IPS DF 19.7 (cell line): ENCODE measurements around the gene HADHB.
"Not testable (repeated sequence)": the region's sequence is repeated elsewhere in the genome, so short reads cannot be mapped to it uniquely, and the experiment has no call there.

Source experiments
- DNase-seq: peaks from one replicate; pipeline ENCODE4 v3.0.0-alpha.2; 2013; ENCODE audit warnings: low read depth, low spot score

Gene HADHB

DNA sequence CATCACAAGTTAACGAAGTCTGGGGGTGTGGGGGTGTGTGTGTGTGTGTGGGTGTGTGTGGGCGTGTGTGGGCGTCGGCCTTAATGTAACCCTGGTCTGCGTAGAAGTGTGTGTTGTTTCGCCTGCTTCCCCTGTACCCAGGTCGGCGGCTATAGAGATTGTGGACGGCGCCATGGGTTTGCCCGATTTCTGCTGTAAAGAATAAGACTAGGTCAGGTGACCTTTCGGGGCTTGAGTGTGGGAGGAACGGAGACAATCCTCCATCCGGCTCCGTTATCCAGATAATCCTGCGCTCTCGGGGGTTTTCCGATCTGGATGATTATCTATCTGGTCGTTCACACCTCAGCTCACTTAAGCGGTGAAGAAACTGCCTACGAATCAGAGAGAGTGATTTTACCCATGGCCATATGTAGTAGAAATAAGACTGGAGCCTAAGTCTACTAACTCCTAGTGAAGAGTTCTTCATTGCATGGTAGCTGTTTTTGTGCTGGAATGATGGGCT lies 543 bp downstream of the HADHB start:
- DNase-seq: no peak

DNA sequence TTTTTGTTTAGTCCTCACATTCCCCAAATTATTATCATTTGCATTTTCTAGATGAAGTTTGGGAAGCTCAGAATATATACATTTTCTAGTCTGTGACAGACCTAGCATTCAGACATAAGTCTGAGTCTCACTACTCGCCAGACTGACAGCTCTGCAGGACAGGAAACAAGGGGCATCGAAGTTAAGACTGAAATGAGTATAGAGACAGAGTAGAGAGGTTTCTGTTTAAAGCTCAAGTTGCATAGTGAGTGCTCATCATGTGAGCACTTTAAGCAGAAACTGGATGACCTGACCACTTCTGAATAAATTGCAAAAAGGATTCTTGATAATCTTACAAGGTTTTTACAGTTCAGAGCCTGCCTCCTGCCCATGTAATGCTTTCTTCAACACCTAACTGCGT lies 1.1 kb downstream of the HADHB start:
- DNase-seq: no peak

DNA sequence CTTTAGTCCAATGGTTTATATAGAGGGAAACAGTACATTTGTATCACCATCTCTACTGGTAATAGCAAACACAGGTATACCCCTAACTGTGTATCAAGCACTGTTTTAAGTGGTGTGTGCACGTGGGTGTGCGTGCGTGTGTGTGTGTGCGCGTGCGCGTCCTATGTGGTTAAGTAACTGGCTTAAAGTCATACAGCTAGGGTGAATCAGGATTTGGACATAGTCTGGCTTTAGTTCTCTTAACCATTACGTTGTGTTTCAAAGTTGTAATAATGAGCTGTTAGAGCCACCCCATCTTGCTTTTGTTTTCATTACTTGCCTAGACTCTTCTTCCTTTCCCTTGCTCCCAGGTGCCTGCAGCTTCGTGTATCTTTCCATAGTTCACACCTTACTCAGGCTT lies 2.1 kb downstream of the HADHB start:
- DNase-seq: no peak

DNA sequence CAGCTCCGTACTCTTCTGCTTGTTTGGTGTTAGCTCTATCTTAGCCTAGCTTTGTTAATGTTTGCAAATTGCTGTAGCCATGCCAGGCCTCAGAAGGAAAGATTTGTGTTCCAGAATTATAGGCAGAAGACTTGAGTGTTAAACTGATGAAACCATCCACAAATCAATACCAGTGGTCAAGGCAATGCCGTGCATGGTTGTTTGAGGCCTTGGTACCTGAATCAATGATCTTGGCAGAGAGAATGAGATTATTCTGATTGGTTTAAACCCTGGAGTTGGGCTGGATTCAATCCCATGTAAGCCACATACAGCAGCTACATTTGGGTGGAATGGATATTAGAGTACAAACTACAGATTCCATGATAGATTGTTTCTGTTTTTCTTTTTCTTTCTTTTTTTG lies 4.9 kb downstream of the HADHB start:
- DNase-seq: no peak

DNA sequence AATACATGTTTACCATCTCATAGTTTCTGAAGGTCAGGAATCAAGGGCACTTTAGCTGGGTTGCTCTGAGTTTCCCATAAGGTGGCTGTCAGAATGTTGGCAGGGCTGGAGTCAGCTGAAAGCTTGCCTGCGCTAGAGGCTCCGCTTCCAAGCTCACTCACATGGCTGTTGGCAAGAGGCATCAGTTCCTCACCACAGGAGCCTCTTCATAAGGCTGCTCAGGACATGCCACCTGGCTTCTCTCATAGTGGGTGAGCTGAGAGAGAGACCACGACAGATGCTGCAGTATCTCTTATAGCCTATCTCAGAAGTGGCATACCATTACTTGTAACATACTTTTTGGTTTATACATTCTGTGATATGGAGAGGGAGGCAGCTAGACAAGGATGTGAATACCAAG lies 7.2 kb downstream of the HADHB start:
- DNase-seq: no peak

DNA sequence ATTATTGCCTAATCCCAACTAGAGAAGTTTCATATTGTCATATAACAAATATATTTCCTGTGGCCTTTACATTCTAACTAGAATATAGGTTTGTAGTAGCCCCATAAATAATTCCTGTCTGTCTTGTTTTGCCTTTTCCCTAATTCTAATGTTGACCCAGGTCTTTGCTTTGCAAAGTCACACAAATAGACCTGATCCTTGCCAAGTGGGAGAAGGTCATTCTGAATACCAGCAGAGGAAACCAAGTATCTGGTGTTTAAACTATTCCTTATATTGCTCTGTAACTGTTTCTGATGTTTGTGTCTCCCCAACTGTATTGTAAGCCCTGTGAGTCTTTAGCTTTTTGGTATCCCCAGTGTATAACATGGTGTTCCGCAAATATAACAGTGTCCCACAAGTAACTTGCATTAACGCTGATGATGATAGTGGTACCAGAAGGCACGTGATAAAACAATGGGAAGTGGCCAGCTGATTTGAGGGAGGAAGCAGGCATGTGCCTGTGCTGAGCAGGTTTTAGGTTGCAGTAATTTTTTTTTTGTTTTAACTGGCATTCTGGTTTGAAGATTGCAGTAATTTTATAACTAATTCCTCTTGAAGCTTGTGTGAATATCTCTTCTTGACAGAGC lies 11.1 kb downstream of the HADHB start:
- DNase-seq: no peak

DNA sequence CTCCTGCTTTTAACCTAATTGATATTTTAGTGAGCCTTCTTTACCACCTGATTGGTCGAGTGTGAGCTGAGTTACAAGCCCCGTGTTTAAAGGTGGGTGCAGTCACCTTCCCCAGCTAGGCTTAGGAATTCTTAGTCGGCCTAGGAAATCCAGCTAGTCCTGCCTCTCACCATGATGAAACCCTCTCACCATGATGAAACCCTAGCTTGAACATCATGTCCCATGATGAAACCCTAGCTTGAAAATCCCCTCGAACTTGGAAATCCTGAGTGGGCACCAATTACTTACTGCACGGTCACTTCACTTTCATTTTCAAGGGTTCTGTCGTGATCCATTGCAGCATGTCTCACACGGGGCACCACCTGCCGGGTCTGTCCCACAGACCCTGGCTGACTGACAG lies 14.1 kb downstream of the HADHB start:
- not testable (repeated sequence) for DNase-seq

DNA sequence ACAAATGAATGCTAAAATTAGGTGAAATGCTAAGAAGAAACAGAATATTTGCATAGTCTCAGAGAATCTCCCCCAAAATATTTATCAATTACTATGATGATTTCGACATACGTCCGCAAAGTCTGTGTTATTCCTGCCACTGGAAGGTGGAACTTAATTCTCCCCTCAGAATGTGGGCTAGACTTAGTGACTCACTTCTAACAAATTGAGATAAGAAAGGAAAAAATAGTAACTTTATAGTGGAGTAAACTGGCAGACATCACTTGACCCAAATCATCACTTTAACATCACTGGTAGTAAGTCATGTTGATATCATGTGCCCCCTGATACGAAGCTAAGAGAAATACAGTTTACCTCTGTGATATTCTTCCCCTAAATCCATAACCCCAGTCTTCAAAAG lies 23.5 kb downstream of the HADHB start:
- no peak for DNase-seq

DNA sequence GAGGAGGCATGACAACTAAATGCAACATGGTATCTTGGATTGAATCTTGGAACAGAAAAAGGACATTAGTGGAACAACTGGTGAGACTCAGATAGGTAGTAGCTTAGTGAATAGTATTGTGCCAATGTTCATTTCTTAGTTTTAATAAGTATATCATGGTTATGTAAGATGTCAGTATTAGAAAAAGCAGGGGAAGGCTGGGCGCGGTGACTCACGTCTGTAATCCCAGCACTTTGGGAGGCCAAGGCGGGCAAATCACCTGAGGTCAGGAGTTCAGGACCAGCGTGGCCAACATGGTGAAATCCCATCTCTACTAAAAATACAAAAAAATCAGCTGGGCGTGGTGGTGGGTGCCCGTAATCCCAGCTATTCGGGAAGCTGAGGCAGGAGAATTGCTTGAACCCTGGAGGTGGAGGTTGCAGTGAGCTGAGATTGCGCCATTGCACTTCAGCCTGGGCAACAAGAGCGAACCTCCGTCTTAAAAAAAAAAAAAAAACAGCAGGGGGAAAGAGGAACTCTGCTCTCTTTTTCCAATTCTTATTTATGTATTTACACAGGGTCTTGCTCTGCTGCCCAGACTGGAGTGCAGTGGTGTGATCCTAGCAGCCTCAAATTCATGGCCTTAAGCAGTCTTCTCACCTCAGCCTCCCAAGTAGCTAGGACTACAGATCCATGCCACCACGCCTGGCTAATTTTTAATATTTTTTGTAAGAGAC lies 24.1 kb downstream of the HADHB start:
- DNase-seq: not testable (repeated sequence)

DNA sequence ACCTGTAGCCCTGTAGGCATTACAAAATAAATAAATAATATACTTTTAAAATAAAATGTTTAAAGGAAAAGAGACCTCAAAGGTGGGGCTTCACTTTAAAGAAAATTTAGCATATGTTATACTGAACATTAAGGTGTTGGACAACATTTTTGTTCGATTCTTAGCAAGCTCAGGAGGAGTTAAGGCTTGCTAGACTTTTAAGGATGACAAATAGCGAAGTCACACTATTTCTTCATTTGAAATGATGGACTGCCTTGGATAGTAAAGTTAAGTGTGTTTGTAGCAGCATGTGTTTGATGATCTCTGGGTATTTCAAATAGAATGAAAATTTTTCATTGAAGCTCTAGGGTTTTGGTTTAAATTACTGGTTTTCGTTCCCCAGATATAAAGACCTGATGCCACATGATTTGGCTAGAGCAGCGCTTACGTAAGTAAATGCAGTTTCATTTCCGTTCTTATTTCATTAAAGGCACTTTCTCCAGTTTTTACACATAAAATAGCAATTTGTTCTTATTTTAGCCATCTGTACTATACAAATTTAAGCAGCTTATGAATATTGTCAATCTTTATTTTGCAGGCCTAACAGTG lies 24.9 kb downstream of the HADHB start:
- no peak for DNase-seq

DNA sequence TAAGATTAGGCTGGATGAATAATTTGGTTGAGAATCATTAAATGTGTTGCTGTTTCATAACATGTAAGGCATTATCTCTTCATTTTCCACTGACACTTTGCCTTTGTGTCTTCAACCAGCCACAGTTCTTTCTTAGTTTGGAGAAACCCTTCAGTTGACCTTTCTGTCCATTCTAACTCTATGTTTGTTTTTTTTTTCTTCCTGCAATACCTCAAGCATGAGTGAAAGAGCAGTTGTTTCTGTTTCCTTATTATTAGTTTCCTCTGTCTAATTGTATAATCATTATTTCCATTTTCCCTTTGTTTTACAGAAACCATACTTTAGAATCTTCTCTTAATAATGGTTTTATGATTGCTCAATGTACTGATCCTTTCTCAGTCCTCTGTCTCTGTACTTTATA lies 25.6 kb downstream of the HADHB start:
- no peak for DNase-seq

DNA sequence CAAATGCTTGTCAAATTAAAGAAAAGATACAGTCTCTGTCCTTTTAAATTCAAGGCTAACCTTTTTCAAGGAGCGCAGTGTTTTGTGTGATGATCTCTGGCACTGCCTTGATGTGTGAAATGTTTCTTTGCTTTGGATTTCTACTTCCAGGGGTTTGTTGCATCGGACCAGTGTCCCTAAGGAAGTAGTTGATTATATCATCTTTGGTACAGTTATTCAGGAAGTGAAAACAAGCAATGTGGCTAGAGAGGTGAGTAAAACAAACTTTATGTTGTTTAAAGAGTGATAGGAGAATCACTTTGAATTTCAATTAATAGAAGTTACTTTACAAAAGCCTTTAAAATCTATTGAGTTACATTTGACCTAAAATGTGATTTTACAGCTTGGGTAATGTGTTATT lies 28.8 kb downstream of the HADHB start:
- no peak for DNase-seq

DNA sequence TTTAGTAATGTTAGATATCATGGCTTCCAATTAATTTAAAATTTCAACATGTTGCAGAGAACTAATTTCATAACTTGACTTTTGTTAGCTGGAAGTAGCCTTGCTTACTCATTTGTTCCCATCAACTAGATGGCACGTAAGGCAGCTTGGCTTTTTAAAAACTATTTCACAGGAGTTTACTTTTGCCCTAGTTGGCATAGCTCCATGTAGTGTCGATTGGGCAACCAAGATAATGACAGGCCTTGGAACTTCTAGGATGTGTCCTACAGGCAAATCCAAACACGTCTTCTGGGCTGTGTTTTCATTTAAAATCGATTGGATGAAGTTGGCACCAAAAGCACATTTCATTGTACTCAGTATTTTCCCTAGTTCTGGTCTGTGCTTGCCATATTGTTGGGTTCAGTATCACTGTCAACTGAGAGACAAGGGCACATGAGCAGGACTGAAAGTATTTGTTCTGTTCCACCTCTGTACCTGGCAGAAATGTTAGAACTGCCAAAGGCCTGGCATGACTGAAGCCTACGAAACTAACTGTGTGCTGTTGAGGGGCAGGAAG lies 29.4 kb downstream of the HADHB start:
- DNase-seq: no peak

DNA sequence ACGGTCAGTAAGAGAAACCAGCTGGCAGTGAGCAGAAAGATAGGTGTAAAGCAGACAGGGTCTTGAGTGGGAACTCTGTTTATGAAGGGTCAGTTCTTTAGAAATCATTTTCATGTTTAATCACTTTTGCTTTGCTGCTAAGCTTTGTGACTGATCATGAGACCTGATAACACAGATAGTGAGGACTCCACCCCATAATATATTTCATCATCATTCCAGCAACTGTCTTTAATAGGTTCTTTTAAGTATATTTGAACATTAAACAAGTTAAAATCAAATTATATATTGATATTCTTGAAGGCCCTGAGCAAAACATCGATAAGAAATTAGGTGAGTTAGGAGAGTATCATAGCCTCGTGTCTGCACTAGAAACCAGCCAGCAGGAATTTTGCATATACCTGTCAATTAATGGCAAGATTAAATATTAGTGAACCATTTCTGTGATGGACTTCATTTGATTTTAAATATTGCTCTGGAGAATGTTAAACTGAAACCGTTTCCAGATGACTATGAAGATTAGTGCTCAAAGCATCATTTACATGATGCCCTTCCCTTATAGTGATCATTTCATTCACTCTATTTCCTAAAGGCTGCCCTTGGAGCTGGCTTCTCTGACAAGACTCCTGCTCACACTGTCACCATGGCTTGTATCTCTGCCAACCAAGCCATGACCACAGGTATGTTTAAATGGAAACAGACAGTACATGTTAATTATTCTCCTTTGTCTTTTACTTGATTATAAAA lies 31.9 kb downstream of the HADHB start:
- DNase-seq: no peak

DNA sequence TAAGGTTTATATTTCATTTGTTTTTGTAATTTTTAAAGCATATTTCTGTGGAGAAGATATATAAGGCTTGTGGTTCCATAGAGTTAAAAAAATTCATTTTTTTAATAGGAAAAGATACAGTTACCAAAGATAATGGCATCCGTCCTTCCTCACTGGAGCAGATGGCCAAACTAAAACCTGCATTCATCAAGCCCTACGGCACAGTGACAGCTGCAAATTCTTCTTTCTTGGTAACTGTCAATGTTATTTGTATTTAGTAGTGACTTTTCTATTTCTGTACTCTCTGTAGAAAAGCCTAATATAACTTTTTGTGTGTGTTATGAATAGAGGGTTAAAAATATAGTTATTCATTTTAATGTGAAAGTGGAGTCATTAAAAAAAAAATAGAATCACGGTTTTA lies 35.1 kb downstream of the HADHB start:
- no peak for DNase-seq

DNA sequence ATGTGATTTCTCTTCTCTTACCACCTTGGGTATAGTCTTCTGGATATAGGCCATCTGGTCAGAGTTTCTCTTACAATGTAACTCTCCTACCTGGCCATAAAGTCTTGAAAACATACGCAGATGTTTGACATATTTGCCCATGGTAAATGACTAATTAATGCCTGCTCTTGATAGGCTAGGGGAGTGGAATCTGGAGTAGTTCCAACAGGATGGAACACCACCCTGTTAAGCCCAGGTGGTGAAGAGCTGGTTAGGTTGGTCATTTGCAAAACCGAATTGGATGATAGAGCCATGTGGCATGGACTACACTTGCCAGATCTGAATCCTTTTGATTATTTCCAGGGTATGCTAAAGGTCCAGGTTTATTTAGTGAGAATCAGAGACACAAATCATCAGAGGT lies 36.5 kb downstream of the HADHB start:
- DNase-seq: no peak

DNA sequence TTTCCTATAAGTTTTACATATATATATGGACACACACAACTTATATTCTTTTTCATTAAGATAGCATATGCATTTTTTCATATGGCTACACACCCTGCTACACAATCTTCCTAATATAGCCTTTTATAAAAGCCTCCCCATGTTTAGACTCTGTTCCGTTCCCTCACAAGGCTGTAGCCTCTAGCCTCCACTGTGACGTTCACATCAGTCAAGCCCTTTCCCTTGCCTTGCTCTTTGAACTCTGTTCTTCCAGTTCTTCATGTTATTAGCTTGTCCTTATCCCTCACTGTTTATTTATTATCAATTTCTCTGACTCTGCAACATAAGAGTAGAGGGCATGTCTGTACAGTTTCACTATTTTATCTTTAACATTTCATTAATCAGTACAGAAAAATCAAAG lies 38.9 kb downstream of the HADHB start:
- no peak for DNase-seq

DNA sequence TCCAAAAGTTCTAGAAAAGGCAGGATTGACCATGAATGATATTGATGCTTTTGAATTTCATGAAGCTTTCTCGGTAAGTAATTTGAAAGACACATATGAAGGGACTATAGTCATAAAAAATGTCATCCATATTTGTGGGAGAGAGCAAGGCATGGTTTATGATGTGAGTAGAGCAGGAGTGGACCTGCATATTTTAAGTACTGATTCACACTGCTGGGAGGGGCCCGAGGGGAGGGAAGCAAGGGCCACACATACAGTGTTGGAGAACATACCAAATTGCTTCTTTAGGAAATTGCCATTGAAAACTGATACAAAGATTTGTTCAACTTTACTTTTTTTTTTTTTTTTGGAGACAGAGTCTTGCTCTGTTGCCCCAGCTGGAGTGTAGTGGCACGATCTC lies 39.4 kb downstream of the HADHB start:
- DNase-seq: no peak

DNA sequence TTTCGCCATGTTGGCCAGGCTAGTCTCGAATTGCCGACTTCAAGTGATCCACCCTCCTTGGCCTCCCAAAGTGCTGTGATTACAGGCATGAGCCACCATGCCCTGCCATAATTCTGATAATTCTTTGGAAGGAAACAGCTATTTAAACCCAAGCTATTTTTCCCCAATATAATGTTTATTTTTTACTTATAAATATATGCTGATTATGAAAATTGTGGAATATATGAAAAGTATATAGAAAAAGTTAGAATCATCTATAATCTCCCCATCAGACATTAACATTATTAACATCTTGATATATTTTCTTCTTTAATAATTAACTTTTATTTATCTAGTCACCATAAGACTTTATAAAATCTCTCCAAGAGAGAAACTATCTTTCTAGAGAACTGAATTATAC lies 41.2 kb downstream of the HADHB start:
- no peak for DNase-seq

DNA sequence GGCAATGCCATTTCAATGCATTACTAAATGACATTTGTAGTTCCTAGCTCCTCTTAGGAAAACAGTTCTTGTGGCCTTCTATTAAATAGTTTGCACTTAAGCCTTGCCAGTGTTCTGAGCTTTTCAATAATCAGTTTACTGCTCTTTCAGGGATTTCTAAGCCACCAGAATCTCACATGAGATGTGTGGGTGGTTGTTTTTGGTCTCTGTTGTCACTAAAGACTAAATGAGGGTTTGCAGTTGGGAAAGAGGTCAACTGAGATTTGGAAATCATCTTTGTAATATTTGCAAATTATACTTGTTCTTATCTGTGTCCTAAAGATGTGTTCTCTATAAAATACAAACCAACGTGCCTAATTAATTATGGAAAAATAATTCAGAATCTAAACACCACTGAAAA lies 45.3 kb downstream of the HADHB start:
- no peak for DNase-seq

DNA sequence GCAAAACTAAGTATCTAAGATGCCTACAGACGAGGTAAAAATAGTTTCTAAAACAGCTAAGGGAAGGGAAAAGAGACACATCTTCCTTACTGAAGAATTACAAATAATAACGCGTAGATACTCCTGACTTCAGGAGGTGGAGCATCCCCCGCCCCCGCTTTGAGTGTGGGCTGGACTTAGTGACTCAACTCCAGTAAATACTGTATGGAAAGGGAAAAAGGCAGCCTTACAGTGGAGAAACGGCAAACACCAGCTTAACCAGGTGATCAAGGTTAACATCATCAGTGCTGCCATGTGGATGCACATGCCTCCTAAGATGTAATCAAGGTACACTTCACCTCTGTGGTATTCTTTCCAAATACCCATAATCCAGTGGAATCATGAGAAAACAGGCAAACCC lies 47.9 kb downstream of the HADHB start:
- no peak for DNase-seq

DNA sequence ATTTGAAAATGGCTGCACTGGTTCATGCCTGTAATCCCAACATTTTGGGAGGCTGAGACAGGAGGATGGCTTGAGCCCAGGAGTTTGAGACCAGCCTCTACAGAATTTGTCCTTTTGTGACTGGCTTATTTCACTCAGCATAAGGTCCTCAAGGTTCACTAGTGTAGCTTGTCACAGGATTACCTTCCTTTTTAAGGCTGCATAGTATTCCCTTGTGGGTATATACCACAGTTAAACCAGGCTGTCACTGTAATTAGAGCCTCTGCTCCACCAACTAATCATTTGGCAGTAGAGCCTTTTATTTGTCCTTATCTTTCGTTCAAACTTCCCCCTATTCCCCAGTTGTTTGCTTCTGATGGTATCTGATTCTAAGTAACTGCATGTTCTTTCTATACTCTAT lies 50.8 kb downstream of the HADHB start:
- no peak for DNase-seq
